Activated CD4-positive, alpha-beta T cell treated with anti-CD3 and anti-CD28 coated beads, Interleukin-2, amount 10 ng/mL, durations not matched to agents 24 days and 14 days (primary cell): ENCODE data around the gene PPP1R8. TPM values are rescaled to one million over a fixed set of nuclear protein-coding genes. Genes with fewer than 3 reads are reported as not detected.

Experiments used
- DNase-seq: peaks from one replicate; pipeline ENCODE4 v3.0.0; 2022
- H3K27ac Mint-ChIP-seq: one replicate; pipeline ENCODE4 v1.8.0; 2022; ENCODE audit warnings: mild to moderate bottlenecking, mixed read lengths
- H3K27me3 Mint-ChIP-seq: one replicate; pipeline ENCODE4 v1.8.0; 2022; ENCODE audit warnings: mixed read lengths
- H3K36me3 Mint-ChIP-seq: one replicate; pipeline ENCODE4 v1.8.0; 2022; ENCODE audit warnings: low read depth, mild to moderate bottlenecking, mixed read lengths
- H3K4me1 Mint-ChIP-seq: one replicate; pipeline ENCODE4 v1.8.0; 2021; ENCODE audit warnings: mixed read lengths
- H3K4me3 Mint-ChIP-seq: one replicate; pipeline ENCODE4 v1.8.0; 2022; ENCODE audit warnings: mild to moderate bottlenecking, moderate library complexity, mixed read lengths
- H3K9me3 Mint-ChIP-seq: one replicate; pipeline ENCODE4 v1.8.0; 2021; ENCODE audit warnings: mixed read lengths
- intact Hi-C: fragments of 100-400 bp; cut with micrococcal nuclease; formaldehyde crosslinking; loops from one replicate; pipeline ENCODE4 v1.15.1; 2023
- total RNA-seq: library from RNA; stranded (reverse); gene quantifications from 2 replicates; pipeline ENCODE4 v1.2.3, GENCODE V29; 2022

PPP1R8 gene
- total RNA-seq, 1 donor from 2014 or later: 80.3 TPM

- Mint-ChIP-seq H3K27ac (no peak overlapping the region), H3K36me3 (peaks cover 64% of the 10 kb centered on the region), H3K4me1 (peaks cover 55% of the 10 kb centered on the region), H3K9me3 (no peaks in the 10 kb centered on the region), H3K4me3 (no peak overlapping the region), H3K27me3 (no peaks in the 10 kb centered on the region)
- intact Hi-C loops: no loop called here
- no peak for DNase-seq
These were observed 54.5 kb downstream of the PPP1R8 start for GRCh38 chr1:27885114-27885528.

- Mint-ChIP-seq H3K4me1 (peaks cover 59% of the 10 kb centered on the region), H3K9me3 (no peaks in the 10 kb centered on the region), H3K36me3 (peaks cover 71% of the 10 kb centered on the region), H3K4me3 (peak overlapping the region; percentile 31), H3K27me3 (no peaks in the 10 kb centered on the region), H3K27ac (peak overlapping the region; percentile 90)
- no peak for DNase-seq
- intact Hi-C loops: no loop called here
These were observed 55.2 kb downstream of the PPP1R8 start for GRCh38 chr1:27885621-27886352.

GRCh38 chr1:27886353-27886679 is 55.7 kb downstream of the PPP1R8 start:
- H3K36me3 Mint-ChIP-seq: peaks cover 73% of the 10 kb centered on the region
- intact Hi-C loops: no loop called here
- peak overlapping the region; percentile 31 for H3K4me3 Mint-ChIP-seq

GRCh38 chr1:27886744-27887143 is 56.2 kb downstream of the PPP1R8 start:
- Mint-ChIP-seq H3K9me3 (no peaks in the 10 kb centered on the region), H3K36me3 (peaks cover 73% of the 10 kb centered on the region), H3K4me3 (peak overlapping the region; percentile 73), H3K4me1 (peaks cover 69% of the 10 kb centered on the region), H3K27ac (peak overlapping the region; percentile 90), H3K27me3 (no peaks in the 10 kb centered on the region)
- intact Hi-C loops: no loop called here
- no peak for DNase-seq

More at GRCh38 chr1:27886353-27886679, 55.7 kb downstream of the PPP1R8 start:
- no peak for DNase-seq
- Mint-ChIP-seq H3K27ac (peak overlapping the region; percentile 90), H3K4me1 (peaks cover 64% of the 10 kb centered on the region), H3K27me3 (no peaks in the 10 kb centered on the region), H3K9me3 (no peaks in the 10 kb centered on the region)

GRCh38 chr1:27887215-27888021 is 56.8 kb downstream of the PPP1R8 start:
- Mint-ChIP-seq H3K4me3 (peak overlapping the region; percentile 73), H3K27ac (peak overlapping the region; percentile 90), H3K9me3 (no peaks in the 10 kb centered on the region), H3K27me3 (no peaks in the 10 kb centered on the region), H3K36me3 (peaks cover 77% of the 10 kb centered on the region), H3K4me1 (peaks cover 76% of the 10 kb centered on the region)
- intact Hi-C loops: no loop called here
- peak; percentile 88 for DNase-seq

- H3K36me3 Mint-ChIP-seq: peaks cover 81% of the 10 kb centered on the region
- H3K9me3 Mint-ChIP-seq: no peaks in the 10 kb centered on the region
- H3K4me3 Mint-ChIP-seq: no peak overlapping the region
- H3K27ac Mint-ChIP-seq: peak overlapping the region; percentile 52
- no peaks in the 10 kb centered on the region for H3K27me3 Mint-ChIP-seq
- intact Hi-C loops: no loop called here
- H3K4me1 Mint-ChIP-seq: peaks cover 69% of the 10 kb centered on the region
- no peak for DNase-seq
These were observed 58.9 kb downstream of the PPP1R8 start for GRCh38 chr1:27889506-27889905.

- H3K4me1 Mint-ChIP-seq: peaks cover 54% of the 10 kb centered on the region
- intact Hi-C loops: loop anchor here (1.0 kb wide), 2 partner anchors 22 to 33 kb away; no protein-coding TSS in a partner anchor
- peak; percentile 88 for DNase-seq
- H3K9me3 Mint-ChIP-seq: no peaks in the 10 kb centered on the region
- H3K27ac Mint-ChIP-seq: peak overlapping the region; percentile 90
- no peaks in the 10 kb centered on the region for H3K27me3 Mint-ChIP-seq
- H3K4me3 Mint-ChIP-seq: peak overlapping the region; percentile 67
- H3K36me3 Mint-ChIP-seq: peaks cover 75% of the 10 kb centered on the region
These were observed 60.8 kb downstream of the PPP1R8 start for GRCh38 chr1:27891196-27891889.

- no peak overlapping the region for H3K4me3 Mint-ChIP-seq
- H3K4me1 Mint-ChIP-seq: peaks cover 29% of the 10 kb centered on the region
- no peaks in the 10 kb centered on the region for H3K27me3 Mint-ChIP-seq
- peaks cover 66% of the 10 kb centered on the region for H3K36me3 Mint-ChIP-seq
- DNase-seq: no peak
- H3K27ac Mint-ChIP-seq: peak overlapping the region; percentile 26
- H3K9me3 Mint-ChIP-seq: no peaks in the 10 kb centered on the region
- intact Hi-C loops: no loop called here
These were observed 63.9 kb downstream of the PPP1R8 start for GRCh38 chr1:27894521-27894920.

Other genes starting within 250 kb of the PPP1R8 start
- 33.9 and 34.7 TPM in 2 replicates for gene AHDC1, start 226.6 kb upstream of the PPP1R8 start, total RNA-seq
- gene FGR, start 195.6 kb upstream of the PPP1R8 start, total RNA-seq: 0.19 and 0.21 TPM in 2 replicates
- 53.2 and 55.5 TPM in 2 replicates for gene IFI6, start 158.6 kb upstream of the PPP1R8 start, total RNA-seq
- gene FAM76A, start 104.8 kb upstream of the PPP1R8 start, total RNA-seq: 11.9 and 13.8 TPM in 2 replicates
- gene STX12, start 57.6 kb upstream of the PPP1R8 start, total RNA-seq: 28.5 and 28.8 TPM in 2 replicates
- gene THEMIS2, start 41.8 kb downstream of the PPP1R8 start, total RNA-seq: 24.5 and 27.7 TPM in 2 replicates
- 87.7 and 92.7 TPM in 2 replicates for gene RPA2, start 83.8 kb downstream of the PPP1R8 start, total RNA-seq
- gene SMPDL3B, start 104.2 kb downstream of the PPP1R8 start, total RNA-seq: 0.30 and 0.43 TPM in 2 replicates
- gene XKR8, start 129.2 kb downstream of the PPP1R8 start, total RNA-seq: 4.1 and 7.0 TPM in 2 replicates